ENCODE results near the gene ATP5F1D.

ATP5F1D gene

GRCh38 chr19:1248139-1248785 is 6.7 kb downstream of the ATP5F1D start, which contains the start of gene MIDN:
Gene MIDN, plus strand, starts transcription at chr19:1248583. Its CDS starts 1,714 bp downstream, at chr19:1250297.
- FAIRE-seq: no peak

DNA sequence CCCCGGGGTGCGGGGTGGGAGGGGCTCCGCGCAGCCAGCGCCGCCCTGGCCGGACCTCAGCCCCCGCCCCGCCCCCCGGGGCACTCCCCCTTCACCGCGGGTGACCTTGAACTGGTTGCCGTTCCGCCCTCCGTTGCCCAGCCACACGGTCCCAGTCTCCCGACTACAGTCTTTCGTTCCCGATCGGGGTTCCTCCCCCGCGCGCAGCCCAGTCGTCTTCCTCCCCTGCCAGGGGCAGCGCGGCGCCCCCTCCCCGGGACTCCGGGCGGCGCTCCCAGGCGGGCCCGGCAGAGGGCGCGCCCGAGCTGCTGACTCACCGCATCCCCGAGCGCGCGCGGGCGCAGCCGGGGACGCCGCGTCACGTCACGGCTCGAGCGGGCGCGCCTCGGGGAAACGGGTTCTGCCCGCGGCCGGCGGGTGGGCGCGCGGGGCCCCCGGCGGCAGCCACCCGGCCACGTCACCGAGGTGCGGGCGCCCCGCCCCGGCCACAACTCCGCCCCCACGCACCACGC is 7.3 kb downstream of the ATP5F1D start:
- no peak for FAIRE-seq

DNA sequence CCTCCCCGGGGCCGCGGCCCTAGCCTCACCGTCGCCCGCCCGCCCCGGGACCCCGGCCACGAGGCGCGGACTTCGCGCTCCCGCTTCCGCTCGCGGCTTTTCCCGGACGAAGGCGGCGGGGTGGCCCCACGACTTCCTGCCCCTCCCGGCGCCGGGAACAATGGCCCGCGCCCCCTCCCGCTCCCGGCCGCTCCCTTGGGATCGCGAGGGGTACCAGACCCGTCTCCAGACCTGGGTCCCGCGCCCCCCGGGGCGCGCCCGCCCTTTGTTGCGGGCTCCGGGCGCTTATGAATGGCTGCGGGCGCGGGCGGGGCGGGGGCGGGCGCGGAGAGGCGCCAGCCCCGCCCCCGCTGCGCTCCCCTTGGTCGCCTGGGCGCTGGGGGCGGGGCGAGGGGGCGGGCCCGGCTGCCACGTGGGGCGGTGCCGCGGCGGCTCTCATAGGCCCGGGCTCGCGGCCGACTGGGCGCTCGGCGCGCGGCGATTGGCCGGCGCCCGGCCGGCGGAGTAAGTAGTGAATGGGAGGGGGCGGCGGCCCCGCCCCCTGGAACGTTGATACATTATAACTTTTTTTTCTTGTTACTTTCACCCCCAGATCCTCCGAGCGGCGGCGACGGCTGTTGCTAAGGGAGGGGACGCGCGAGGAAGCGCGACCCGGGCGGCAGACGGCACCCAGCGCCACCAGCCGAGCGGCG is 7.9 kb downstream of the ATP5F1D start:
- FAIRE-seq: no peak

DNA sequence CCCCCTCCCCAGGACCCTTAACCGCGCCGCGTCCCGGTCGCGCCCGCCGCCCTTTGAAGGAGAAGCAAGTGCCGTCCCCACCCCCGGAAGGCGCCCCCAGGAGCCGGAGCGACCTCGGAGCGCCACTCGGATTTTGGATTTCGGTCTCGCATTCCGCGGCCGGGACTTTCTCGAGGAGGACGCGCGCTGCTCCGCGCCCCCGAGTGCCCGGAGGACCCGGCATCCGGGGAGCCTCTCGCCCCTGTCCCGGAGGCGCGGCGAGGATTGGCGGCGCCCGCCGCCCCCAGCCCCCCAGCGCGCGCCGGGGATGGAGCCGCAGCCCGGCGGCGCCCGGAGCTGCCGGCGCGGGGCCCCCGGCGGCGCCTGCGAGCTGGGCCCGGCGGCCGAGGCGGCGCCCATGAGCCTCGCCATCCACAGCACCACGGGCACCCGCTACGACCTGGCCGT is 8.5 kb downstream of the ATP5F1D start:
- no peak for FAIRE-seq

- no peak for FAIRE-seq
Measured at GRCh38 chr19:1250437-1251260, 9.1 kb downstream of the ATP5F1D start.

DNA sequence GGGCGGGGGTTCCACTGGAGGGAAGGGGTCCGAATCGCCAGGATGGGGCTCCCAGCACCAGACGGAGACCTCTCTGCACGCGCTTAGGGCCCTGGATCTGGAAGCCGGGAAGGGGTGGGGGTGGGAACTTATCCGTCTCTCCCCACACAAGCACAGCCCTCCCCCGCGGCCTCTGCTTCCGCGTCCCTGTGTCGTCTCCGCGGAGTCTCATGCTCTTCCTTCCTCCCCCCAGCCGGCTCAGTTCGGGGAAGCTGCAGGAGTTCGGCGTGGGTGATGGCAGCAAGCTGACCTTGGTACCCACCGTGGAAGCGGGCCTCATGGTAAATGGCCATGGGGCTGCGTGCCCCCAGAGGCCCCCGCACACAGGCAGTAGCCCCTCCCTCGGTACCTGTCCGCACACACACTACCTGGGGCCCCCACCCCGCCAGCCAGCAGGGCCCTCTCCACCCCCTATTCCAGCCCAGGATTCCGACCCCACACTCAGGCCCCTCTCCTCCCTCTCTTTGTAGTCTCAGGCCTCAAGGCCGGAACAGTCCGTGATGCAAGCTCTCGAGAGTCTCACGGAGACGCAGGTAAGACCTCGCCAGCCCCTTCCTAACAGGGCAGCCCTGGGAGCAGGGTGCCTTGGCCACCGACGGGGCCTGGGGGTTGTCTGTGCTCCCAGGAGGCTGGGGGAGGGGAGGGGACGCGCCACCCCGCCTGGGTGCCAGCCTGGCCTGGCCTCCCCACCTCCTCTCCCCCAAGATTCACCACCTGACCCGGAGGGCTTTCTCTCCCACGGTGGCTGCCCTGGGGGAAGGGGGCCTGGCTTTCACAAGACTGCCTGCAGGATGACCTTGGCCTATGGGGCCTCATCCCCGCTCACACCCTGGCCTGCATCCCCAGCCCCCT is 10.0 kb downstream of the ATP5F1D start:
- FAIRE-seq: no peak

- FAIRE-seq: no peak
Measured at GRCh38 chr19:1252221-1252820, 10.8 kb downstream of the ATP5F1D start.

DNA sequence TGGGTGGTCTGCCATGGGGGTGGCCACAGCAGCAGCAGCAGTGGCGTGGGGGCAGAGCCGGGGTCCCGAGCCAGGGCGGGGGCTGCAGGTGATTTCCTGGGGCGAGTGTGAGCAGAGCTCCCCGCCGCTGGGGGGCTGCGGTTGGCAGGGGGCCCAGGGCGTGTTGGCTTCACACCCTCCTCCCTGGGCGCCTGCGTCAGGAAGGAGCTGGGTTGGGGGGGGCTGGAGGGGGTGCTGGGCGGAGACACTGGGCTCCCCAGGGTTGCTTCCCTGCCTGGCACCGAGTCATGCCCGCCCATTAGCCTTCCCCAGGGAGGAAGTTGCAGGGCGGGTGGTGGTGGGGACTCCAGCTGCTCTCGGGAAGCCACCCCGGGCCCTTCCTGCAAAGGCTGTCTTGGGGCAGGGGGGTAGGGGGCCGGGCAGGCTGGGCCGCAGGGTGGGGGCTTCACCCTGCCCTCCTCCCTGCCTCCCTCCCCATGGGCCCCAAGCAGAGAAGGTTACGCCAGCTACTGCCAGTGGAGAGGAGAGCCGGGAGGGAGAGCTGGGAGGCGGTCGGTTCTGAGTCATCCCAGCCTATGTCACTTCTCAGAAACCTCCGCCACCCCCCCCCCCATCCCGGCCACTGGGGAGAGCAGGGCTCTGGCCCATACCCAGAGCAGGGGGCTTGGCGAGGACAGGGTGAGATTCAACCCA is 11.4 kb downstream of the ATP5F1D start:
- no peak for FAIRE-seq

DNA sequence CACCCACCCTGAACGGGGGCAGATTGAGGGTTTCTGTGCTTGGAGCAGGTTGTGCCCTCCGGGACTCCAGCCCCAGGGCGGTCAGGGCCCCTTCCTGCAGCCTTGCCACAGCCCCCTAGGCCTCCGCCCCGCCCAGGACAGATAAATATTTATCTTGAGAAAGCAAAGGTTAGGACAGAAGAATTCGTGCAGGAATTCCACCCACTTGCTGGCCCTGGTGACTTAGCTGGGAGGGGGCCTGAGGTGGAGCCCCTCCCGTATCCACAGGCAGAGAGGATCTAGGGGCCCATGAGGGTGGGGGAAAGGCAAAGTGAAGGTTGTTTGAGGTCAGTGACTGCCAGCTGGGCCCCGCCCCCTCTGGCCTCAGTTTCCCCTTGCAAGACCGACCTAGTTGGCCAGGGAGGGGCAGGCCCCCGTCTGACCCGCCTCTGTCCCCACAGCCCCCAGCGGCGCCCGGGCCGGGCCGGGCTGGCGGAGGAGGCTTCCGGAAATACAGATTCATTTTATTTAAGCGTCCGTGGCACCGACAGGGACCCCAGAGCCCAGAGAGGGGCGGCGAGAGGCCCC is 12.0 kb downstream of the ATP5F1D start:
- FAIRE-seq: no peak

GRCh38 chr19:1254081-1254527 is 12.6 kb downstream of the ATP5F1D start:
- FAIRE-seq: no peak

DNA sequence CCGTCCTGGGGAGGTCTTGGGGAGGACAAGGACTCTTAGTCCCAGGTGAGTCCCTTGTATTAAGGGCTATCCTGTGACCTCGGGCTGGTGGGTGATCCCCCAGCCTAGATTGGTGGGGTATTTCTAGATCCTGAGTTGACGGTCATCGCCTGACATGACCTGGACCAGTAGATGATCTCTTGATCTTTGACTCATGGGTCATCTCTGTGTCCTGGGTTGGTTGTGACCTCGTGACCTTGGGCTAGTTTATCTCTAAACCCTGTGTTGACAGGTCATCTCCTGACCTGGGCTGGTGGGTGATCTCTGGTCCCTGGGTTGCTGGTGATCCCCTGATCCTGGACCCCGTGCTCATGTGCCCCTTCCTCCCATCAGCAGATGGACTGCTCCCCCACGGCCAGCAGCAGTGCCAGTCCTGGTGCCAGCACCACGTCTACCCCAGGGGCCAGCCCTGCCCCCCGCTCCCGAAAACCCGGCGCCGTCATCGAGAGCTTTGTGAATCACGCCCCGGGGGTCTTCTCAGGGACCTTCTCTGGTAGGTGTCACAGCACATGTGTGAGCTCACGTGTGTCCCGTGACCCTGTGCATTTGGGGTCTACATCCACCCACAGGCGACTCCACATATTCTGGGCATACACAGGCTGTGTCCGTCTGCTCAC is 13.1 kb downstream of the ATP5F1D start:
- FAIRE-seq: no peak

- no peak for FAIRE-seq
Measured at GRCh38 chr19:1255186-1256161, 13.9 kb downstream of the ATP5F1D start.

DNA sequence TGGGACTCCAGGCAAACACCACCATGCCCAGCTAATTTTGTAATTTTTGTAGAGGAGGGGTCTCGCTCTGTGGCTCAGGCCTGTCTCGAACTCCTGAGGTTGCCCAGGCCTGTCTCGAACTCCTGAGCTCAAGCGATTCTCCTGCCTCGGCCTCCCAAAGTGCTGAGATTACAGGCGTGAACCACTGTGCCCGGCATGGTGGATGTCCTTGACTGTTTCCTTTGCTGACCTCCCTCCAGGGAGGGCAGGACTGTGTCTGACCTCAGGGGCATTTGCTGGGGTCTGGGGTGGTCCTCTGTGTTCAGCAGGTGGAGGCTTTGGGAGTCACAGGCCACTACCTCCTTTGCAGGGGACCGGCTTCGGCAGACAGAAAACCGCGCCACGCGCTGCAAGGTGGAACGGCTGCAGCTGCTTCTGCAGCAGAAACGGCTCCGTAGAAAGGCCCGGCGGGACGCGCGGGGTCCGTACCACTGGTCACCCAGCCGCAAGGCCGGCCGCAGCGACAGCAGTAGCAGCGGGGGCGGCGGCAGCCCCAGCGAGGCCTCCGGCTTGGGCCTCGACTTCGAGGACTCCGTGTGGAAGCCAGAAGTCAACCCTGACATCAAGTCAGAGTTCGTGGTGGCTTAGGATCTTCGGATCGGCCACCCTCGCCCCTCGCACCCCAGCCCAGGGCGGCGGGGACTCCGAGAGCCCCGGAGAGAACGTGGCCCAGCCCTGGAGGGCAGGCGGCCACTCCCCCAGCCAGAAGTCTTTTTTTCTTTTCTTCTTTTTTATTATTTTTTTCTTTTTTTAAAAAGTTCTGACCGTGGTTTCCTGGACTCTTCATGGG is 15.3 kb downstream of the ATP5F1D start:
- FAIRE-seq: no peak

DNA sequence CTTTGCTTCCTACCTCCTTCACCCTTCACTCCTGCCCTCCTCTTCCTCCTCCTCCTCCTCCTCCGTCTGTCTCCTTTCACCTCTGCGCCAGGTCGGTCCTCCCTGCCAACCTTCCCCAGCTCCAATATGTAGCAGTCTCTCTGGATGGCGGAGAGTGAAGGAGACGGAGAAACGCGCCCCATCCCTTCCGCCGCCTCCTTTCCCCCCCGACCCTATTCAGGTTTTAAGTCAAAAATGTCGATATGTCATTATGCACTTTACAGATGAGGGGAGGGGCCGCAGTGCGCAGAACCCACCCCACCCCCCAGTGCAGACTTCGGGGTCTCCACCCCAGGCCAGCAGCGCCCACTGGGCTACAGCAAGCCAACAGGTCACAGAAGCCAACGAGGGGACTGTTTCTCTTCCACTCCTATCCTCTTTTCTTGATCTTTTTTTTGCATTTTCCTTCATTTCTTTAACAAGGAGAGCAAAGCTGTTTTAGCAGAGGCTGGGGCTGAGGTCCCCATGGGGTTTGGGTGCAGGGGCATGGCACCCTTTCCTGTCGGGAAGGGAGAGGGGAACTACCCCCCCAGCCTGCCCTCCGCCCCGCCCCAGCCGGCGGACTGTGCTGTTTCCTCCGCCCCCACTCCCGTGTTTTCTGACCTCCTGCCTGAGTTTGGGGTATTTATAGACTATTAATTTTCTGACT is 16.1 kb downstream of the ATP5F1D start:
- FAIRE-seq: no peak

- no peak for FAIRE-seq
Measured at GRCh38 chr19:1258163-1258492, 16.6 kb downstream of the ATP5F1D start.

DNA sequence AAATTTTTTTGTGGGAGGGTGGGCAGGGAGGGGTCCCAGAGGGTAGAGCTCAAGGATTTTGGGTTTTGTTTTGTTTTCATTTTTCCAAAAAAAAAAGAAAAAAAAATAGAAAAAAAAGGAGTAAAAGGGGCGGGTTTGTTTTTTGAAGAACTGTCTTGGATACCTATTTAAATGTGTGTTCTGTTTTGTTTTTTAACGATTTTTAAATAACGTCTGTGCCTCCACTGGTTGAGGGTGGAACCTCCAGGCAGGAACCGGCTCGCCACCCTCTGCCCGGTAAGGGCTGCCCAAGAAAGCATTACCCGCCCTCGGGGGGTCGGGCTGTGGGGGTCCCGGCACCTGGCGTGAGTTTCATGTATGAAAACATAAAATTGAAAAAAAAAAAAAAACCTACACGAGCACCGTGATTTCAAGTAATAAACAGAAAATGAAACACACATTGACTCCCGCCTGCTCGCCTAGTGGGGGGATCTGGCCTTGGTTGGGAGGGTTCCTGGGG is 17.2 kb downstream of the ATP5F1D start:
- no peak for FAIRE-seq

- FAIRE-seq: no peak
Measured at GRCh38 chr19:1259206-1259875, 17.8 kb downstream of the ATP5F1D start.

All from A204.1 (cell line).